Inflammatory macrophage treated with lipopolysaccharide for 4 hours (primary cell): ENCODE measurements around the gene CARMIL1.

Experiments
- DNase-seq: peaks from one replicate; pipeline ENCODE4 v3.0.0-alpha.2; 2020

Gene CARMIL1

DNA sequence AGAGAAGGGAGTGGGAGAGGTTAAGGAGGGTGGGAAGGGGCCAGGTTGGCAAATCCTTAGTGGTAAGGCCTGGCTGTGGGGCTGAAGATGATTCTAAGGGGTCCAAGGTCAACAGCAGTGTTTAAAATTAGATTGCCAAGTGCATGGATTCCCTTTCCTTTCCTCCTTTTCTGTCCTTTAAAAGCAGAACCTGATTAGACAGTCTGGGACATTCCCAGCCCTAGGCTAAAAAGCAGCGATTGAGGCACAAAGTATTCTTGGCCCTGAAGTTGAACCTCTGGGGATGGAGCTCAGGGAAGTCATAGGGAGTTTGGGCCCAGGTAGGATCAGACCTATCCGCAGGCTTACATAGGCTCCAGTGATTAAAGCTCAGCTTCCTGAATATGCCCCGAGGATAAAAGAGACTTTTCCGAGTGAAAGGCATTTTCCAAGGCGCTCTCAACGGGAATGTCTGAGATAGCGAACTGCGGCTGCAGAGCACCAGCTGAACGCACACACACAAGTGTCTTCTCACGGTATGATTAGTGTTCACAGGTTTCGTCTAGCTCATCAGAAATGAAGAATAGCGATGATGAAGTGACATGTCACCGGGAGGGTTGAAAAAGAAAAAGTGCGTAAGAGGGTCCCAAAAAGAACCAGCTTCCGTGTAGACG is 787 bp upstream of the CARMIL1 start:
- DNase-seq = no peak

GRCh38 chr6:25279748-25280343 is 672 bp downstream of the CARMIL1 start:
- no peak for DNase-seq

DNA sequence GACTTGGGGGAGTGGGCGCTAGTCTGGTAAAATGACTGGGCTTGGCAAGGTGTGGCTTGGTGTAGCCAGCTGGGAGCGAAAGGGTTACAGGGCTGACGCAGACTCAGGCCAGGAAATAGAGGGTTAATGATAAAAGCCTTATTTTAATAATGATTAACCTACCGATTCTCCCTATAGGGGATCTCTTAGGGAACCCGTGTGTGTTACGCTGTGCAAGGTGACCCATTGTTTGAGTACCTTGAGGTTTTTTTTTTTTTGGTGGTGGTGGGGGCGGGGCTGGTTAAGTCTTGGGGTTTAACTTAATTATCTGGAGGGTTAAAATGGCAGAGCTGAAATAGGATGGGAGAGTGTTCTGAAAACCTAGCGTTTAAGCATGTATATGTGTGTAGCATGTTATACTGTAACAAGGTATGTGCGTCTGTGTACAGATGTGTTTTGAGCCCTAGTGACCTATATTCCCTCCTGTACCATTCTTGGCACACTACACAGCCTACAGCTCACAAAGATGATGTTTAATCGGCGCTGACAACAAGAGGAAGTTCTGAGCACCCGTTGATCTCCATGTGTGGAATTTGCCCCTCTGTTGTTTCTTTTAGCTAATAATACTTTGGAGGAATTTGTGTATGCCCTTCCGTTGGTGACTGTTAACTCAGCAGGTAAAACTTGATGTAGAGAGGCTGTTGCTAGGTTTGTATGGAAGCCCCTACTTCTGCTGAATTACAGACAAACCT is 1.3 kb downstream of the CARMIL1 start:
- no peak for DNase-seq

- DNase-seq = no peak
Observed at GRCh38 chr6:25286891-25287290, 7.7 kb downstream of the CARMIL1 start.

DNA sequence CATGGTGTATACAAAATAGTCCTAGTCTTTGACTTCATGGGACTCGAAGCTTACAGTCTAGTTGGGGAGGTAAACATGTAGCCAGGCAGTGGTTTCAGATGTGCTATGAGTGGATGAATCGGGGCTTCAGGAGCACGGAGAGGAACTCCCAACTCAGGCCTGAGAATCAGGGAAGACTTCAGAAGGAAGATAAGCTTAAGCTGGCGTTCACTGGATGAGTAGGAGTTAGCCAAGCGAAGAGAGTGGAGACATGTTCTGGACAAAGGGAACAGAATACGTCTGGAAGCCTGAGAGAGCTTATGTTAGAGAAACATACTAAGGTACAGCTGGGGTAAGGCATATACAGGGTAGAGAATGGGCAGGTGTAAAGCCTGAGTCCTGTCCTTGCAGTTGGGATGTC is 8.8 kb downstream of the CARMIL1 start:
- no peak for DNase-seq

DNA sequence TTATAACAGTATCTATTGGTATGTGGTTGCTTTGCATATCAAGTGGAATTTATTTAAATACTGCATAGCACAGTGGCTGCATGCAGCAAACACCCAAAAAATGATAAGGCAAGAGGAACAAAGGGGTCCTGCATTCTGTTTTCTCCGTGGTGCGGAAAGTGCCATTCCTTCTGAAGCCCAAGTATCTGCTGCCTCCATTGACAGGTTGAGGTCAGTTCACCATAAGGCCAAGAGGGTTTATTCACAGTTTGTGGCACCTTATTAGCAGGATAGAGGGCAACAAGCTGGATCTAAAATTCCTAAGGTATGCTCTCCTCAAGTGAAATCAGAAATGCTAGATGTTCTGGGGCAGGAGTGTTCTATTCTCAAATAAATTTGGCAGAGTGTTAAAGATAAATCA is 9.3 kb downstream of the CARMIL1 start:
- DNase-seq = no peak

- no peak for DNase-seq
Observed at GRCh38 chr6:25290306-25291060, 11.3 kb downstream of the CARMIL1 start.

DNA sequence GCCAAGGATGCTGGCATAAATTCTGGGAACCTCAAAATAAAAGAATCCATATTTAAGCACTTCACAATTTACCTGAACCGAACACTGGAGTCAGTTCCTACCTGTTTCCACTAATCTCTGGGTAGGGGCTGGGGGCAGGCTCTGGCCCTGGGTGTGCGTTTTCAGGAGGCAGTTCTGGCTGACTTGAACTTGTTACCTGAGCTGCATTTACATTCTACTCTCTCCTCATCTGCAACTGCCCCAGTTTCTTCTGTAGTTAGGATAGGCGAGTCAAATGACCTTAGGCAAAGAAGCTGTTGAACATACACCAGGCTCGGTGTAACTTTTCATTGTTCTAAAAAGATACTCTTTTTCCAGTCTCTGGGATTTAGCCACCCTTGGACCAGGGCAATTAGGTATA is 13.2 kb downstream of the CARMIL1 start:
- DNase-seq = no peak

DNA sequence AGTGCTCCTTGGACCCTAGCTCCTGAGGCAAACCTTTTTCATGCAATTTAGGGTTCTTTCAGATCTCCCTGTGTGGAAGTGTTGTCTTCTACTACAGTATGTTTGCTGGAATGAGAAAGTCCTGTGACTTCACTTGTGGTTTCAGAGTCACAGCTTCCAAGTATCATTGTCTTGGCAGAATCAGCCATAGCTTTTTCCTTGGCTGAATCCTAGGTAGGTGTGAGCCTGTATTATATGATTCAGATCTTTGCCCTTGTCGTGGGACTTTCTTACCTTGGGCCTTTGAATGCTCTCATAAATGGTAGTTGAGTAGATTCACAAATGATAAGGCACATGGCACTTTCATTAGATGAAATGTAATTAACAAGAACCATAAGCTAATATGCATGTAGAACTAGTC is 16.5 kb downstream of the CARMIL1 start:
- DNase-seq = no peak

DNA sequence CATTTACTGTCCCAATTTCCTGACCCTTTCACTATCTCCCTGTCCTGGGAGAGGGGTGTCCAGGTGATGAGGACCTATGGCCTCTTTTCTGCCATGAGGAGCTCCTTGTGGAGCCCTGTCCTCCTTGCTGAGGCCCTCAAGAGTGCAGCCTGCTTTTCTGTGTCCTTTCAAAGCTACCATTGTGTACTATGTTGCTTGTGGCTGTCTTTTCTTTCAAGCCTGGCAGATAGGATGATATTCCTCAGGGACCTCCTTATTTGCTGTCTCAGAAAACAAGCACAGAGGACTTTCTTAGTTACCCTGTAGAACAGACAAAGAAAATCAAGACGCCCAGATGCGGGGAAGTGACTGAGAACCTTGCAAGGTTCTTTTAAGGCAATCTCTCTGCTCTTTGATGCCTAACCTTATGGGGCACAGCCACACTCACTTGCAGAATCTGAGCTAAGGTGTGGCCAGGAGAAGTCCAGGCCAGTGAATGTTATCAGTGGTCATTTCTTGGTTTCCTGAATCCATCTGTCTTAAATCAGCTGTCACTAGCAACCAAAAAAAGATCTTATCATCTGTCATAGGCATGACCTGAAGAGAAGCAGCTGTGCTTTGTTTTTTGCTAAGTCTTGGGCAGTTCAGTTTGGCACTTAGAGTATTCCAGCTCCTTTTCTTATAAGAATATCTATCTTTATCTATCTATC is 17.2 kb downstream of the CARMIL1 start:
- no peak for DNase-seq

- DNase-seq = no peak
Observed at GRCh38 chr6:25297039-25297441, 17.9 kb downstream of the CARMIL1 start.

DNA sequence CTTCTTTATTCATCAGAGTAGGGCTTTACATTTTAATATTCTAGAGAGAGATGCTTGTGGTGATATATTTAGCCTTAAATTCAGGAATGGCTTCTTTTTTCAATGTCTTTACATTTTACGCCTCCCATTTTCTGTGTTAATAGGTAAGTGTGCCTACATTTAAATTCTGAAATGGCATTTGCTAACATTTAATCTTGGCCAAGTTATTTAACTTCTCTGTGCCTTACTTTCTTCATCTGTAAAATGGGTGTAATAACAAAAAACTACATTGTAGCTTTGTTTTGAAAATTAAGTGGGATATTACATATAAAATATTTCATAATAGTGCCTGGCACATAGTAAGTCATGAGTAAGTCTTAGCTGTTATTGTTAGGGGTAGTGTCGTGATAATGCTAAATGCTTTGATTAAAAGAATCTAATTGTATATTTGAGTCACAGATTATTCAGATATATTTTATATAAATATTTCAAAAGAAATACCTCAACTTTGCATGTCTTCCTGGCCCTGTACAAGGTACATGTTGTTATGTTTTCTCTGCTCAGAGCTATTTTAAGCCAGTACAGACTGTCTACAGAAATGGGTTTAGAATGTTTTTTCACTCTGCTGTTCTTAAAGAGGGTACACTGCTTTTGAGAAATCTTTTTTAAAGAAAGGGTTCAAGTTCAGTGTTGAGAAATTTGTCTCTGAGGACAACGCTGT is 18.8 kb downstream of the CARMIL1 start:
- no peak for DNase-seq

DNA sequence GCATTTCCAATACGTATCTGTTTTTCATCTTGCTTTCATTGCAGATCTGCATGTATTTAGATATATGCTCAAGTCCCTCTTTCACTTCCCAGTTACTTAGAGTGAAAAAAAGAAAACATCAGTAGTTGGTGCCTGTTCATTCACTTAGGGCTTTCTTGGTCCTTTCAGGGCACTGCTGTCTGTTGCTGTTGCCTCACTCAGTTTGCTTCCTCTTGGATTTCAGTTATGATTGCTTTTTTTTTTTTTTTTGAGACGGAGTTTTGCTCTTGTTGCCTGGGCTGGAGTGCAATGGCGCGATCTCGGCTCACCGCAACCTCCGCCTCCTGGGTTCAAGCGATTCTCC is 19.3 kb downstream of the CARMIL1 start:
- peak; percentile 70 for DNase-seq

DNA sequence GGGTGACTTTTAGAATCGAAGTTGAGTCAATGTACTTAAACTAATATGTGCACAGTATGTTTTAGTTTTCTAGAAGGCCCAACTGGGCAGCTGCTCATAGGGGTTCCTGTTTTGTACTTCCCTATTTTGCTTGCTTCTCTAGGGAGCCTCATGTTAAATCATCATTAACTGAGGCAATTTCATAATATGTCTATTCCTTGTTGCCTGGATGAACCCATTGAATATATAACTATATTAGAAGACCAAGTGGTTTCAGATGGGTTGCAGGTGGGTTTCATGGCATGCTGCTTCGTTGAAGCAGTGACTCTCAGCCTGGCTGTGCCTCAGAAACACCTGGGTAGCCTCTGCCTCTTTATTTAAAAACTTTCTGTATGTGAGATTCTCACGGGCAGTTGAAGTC is 22.2 kb downstream of the CARMIL1 start:
- DNase-seq = peak; percentile 88

DNA sequence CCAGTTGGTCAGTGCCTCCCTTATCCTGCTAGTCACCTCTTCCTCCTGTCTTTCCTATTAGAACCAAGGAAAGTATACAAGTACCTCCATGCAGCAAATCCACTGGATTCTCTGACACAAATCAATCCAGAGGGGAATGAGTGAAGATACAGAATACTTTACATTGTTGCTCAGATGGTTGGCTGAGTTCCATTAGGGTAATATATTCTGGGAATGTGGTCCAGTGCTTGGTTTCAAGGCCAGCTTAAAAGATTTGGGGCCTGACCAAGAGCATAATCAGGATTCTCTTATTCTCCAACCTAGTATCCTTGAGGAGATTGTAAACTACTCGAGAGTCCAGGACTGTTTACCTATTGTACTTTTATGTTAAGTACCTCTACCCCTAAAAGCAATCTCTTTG is 23.0 kb downstream of the CARMIL1 start:
- no peak for DNase-seq

DNA sequence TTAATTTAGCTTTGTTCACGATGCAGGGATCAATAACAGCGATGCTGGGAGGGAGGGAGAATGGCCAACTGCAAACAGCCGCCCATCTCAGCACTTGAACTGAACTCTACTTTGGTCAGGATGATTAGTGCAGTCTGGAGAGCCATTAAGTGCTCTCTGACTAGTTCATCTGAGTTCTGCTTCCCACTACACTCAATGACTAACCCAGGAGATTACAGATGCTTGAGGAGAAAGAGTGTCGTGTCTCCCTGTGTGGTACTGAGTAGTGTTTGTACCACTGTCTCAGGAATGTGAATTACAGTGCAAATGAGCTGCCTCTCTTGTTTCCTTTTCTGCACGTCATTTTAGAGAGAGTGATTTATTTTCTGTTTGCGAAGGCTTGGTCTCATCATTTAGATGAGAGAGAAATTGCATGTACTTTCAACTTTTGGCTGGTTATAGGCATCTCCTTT is 23.5 kb downstream of the CARMIL1 start:
- DNase-seq = peak; percentile 48

- no peak for DNase-seq
Observed at GRCh38 chr6:25303254-25303653, 24.1 kb downstream of the CARMIL1 start.

GRCh38 chr6:25306379-25306778 is 27.2 kb downstream of the CARMIL1 start:
- DNase-seq = no peak

DNA sequence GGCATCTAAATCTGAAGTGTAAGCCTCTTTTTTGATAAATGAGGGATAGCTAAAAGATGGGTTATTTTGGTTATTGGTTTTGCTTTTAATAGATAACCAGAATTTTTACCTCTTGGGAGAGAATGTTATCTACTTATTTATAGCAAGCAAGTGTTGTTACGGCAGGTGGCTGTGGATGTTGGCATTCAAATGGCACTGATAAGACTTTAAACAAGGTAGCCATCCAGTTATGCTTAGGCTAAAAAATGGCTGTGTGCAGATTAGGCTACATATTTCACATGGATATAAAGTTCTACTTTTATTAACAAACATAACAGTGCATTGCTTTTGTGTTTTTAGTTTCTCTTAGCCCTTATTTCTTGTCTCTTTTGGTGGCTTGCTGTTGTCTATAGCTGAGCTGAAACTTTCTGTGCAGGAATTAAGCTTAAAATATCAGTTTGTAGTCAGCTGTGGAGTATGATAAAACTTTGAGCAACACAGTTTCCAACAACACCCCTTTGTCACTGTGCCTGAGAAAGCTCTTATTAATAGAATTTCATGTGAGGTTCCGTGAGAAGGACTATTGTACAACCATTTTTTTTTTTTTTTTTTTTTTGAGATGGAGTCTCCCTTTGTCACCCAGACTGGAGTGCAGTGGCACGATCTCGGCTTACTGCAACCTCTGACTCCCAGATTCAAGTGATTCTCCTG is 28.8 kb downstream of the CARMIL1 start:
- no peak for DNase-seq

DNA sequence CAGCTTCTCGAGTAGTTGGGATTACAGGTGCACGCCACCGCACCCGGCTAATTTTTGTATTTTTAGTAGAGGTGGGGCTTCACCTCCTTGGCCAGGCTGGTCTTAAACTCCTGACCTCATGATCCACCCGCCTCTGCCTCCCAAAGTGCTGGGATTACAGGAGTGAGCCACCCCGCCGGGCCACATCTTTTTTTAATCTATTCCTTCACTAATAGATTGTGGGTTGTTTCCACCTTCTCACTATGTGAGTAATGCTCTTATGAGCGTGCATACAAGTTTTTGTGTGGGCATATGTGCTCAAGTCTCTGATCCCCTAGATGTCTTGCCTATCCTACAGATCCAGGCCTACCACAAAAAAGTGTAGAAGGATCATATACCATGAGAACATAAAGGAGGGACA is 30.7 kb downstream of the CARMIL1 start:
- DNase-seq = no peak

DNA sequence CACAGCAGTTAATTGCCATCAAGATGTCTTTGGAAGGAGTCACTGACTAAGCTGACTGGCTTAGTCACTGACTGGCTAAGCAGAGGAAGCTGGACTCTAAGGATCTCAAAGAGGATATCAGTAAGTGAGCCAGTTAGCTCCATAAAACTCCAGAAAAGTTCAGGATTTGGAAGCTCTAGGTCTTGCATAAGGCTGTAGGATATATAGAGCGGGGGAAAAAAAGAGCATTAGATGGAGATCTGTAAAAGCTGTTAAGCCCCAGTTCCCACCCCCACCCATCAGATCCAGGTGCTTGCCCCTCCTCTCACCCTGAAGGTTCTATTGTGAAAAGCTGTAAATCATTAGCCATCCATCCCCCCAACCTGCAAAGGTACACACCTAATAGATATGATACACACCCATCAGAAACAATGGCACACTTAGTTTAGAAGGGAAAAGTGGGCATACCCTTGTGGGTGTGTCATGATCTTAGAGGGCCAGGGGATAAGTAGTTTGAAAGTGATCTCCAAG is 32.2 kb downstream of the CARMIL1 start:
- DNase-seq = peak; percentile 2
